ENCODE results near the gene COPZ2. TPM values are rescaled to one million over a fixed set of nuclear protein-coding genes. Genes with fewer than 3 reads are reported as not detected.

The COPZ2 gene
- total RNA-seq, 2 experiments from 2014 or later: 0.47 to 0.88 TPM

DNA sequence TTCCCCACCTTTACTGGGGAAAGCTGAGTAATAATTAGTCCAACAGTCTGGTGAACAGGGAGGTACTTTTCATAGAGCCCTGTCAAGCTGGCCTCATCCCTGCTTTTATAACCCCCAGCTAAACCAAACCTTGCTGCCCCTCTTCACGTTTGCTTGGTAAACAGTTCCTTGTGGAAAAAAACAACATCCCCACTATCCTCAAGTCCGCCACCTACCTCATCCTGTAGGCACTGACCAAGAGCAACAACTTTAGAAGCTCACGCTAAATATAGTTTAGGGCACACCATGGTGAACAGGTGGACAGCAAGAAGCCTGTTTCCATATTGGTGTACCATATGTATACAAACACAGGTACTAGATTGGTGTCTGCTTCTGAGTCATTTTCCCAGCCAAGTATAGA, 27.0 kb upstream of the COPZ2 start:
- TF ChIP-seq, protein P1, sequence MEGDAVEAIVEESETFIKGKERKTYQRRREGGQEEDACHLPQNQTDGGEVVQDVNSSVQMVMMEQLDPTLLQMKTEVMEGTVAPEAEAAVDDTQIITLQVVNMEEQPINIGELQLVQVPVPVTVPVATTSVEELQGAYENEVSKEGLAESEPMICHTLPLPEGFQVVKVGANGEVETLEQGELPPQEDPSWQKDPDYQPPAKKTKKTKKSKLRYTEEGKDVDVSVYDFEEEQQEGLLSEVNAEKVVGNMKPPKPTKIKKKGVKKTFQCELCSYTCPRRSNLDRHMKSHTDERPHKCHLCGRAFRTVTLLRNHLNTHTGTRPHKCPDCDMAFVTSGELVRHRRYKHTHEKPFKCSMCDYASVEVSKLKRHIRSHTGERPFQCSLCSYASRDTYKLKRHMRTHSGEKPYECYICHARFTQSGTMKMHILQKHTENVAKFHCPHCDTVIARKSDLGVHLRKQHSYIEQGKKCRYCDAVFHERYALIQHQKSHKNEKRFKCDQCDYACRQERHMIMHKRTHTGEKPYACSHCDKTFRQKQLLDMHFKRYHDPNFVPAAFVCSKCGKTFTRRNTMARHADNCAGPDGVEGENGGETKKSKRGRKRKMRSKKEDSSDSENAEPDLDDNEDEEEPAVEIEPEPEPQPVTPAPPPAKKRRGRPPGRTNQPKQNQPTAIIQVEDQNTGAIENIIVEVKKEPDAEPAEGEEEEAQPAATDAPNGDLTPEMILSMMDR (IDR thresholded peaks at IDR 0.05): no peak
- no peaks in the 10 kb centered on the region for H3K9me3 Mint-ChIP-seq
- no peak overlapping the region for H3K4me3 ChIP-seq (ENCODE audit: low read length)
- CTCF ChIA-PET: interaction anchor here (0.8 kb wide), 1 partner anchor 10 kb away, joined by 5 read pairs; no protein-coding TSS in a partner anchor
- H3K9me3 ChIP-seq (ENCODE audit: control insufficient read depth in 1 of 2, insufficient read depth in 1 of 2, low read length in 2 of 2): no peaks in the 10 kb centered on the region
- ATAC-seq (ENCODE audit: poor library complexity) (no peak), DNase-seq (no peak)
- POLR2A ChIA-PET: interaction anchor here (2.3 kb wide), 1 partner anchor 16 kb away, joined by 9 read pairs; the partner anchor contains the start of gene NFE2L1
- peaks cover 64% of the 10 kb centered on the region for H3K36me3 ChIP-seq (ENCODE audit: insufficient read depth, low read length)
- H3K27ac ChIP-seq (ENCODE audit: low read depth in 1 of 2, low read length in 2 of 2): no peak overlapping the region
- intact Hi-C loops (cut with DNase I, micrococcal nuclease): loop anchor here in 1 of 2 experiments (5.0 kb wide), 1 partner anchor 418 kb away; no protein-coding TSS in a partner anchor
- H3K36me3 Mint-ChIP-seq (ENCODE audit: low read depth): peaks cover 70% of the 10 kb centered on the region
- no peaks in the 10 kb centered on the region for H3K27me3 Mint-ChIP-seq
- no peaks in the 10 kb centered on the region for H3K4me1 ChIP-seq (ENCODE audit: insufficient read depth, low read length)
- H3K27me3 ChIP-seq (ENCODE audit: control insufficient read depth in 1 of 2, insufficient read depth in 2 of 2, low read length in 2 of 2): no peaks in the 10 kb centered on the region
- no peaks in the 10 kb centered on the region for H3K4me1 Mint-ChIP-seq (ENCODE audit: low read depth)
- no peak overlapping the region for H3K27ac Mint-ChIP-seq
- no peak overlapping the region for H3K4me3 Mint-ChIP-seq

DNA sequence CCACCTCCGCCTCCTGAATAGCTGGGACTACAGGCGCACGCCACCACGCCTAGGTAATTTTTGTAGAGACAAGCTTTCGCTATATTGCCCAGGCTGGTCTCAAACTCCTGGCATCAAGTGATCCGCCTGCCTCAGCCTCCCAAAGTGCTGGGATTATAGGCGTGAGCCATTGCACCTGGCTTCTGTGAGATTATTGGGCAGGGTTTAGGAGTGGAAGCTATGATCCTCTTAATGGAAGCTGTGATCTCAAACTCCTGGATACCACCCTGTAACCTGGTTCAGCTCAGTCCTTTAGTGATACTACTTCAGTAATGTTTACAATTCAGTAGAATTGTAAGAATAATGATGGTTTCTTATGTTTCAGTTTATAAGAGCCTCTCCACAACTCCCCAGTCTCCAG, 24.7 kb upstream of the COPZ2 start:
- DNase-seq (no peak), ATAC-seq (ENCODE audit: poor library complexity) (no peak)
- peaks cover 84% of the 10 kb centered on the region for H3K36me3 Mint-ChIP-seq (ENCODE audit: low read depth)
- TF ChIP-seq, protein P1 (IDR thresholded peaks at IDR 0.05): no peak
- ChIA-PET POLR2A (interaction anchor here (1.2 kb wide), 1 partner anchor 14 kb away, joined by 4 read pairs; the partner anchor contains the start of gene NFE2L1), CTCF (no interaction called here)
- H3K4me3 Mint-ChIP-seq: no peak overlapping the region
- Histone ChIP-seq H3K4me3 (ENCODE audit: low read length) (no peak overlapping the region), H3K36me3 (ENCODE audit: insufficient read depth, low read length) (peaks cover 81% of the 10 kb centered on the region), H3K9me3 (ENCODE audit: control insufficient read depth in 1 of 2, insufficient read depth in 1 of 2, low read length in 2 of 2) (no peaks in the 10 kb centered on the region), H3K4me1 (ENCODE audit: insufficient read depth, low read length) (no peaks in the 10 kb centered on the region), H3K27me3 (ENCODE audit: control insufficient read depth in 1 of 2, insufficient read depth in 2 of 2, low read length in 2 of 2) (no peaks in the 10 kb centered on the region), H3K27ac (ENCODE audit: low read depth in 1 of 2, low read length in 2 of 2) (no peak overlapping the region)
- no peaks in the 10 kb centered on the region for H3K27me3 Mint-ChIP-seq
- no peak overlapping the region for H3K27ac Mint-ChIP-seq
- intact Hi-C loops (cut with DNase I, micrococcal nuclease): no loop called here
- no peaks in the 10 kb centered on the region for H3K4me1 Mint-ChIP-seq (ENCODE audit: low read depth)
- no peaks in the 10 kb centered on the region for H3K9me3 Mint-ChIP-seq

DNA sequence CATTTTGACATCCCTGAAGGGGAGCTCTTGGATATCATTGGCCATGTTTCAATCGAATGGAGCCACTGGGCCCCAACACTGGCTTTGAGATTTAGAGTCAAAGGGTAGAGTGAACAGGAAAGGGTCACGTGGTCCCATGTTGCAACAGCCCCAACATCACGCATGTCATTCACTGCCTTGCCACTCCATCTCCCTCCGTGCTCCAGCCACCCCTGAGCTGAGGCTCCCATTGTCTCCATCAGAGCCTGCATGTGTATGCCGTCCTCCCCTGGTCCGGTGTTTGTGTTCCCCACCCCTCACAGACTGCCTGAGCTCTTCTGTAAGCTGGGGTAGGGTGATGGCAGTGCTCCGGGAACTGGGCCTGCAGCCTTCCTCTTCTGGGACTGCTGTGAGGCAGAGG, 22.7 kb upstream of the COPZ2 start:
- no peak for ATAC-seq (ENCODE audit: poor library complexity)
- Histone ChIP-seq H3K4me3 (ENCODE audit: low read length) (no peak overlapping the region), H3K27me3 (ENCODE audit: control insufficient read depth in 1 of 2, insufficient read depth in 2 of 2, low read length in 2 of 2) (no peaks in the 10 kb centered on the region), H3K9me3 (ENCODE audit: control insufficient read depth in 1 of 2, insufficient read depth in 1 of 2, low read length in 2 of 2) (no peaks in the 10 kb centered on the region), H3K4me1 (ENCODE audit: insufficient read depth, low read length) (peaks cover under 1% of the 10 kb centered on the region), H3K36me3 (ENCODE audit: insufficient read depth, low read length) (peaks cover 86% of the 10 kb centered on the region), H3K27ac (ENCODE audit: low read depth in 1 of 2, low read length in 2 of 2) (no peak overlapping the region)
- no peak for DNase-seq
- Mint-ChIP-seq H3K9me3 (no peaks in the 10 kb centered on the region), H3K4me1 (ENCODE audit: low read depth) (peaks cover 4% of the 10 kb centered on the region), H3K27ac (no peak overlapping the region), H3K36me3 (ENCODE audit: low read depth) (peaks cover 88% of the 10 kb centered on the region), H3K4me3 (no peak overlapping the region), H3K27me3 (no peaks in the 10 kb centered on the region)
- ChIA-PET CTCF (no interaction called here), POLR2A (interaction anchor here (2.0 kb wide), 1 partner anchor 12 kb away, joined by 9 read pairs; the partner anchor contains the start of gene NFE2L1)
- intact Hi-C loops (cut with DNase I, micrococcal nuclease): no loop called here
- TF ChIP-seq, protein P1 (IDR thresholded peaks at IDR 0.05): no peak

Measured in CD4-positive, alpha-beta T cell (primary cell).